ENCODE measurements around the gene OR1L6. TPM values are rescaled to one million over a fixed set of nuclear protein-coding genes. Genes with fewer than 3 reads are reported as not detected.

Gene OR1L6
- total RNA-seq, 4 donors from 2014 or later, result not detected

GRCh38 chr9:122777935-122778627, 36.0 kb downstream of the OR1L6 start:
- H3K4me3 ChIP-seq, result no peak overlapping the region
- 64 to 66% methylated on average over 2 to 3 of the region's 3 CpGs for WGBS, 2 donors (ENCODE audit: low coverage in 1 of 2)
- DNase-seq, result no peak
- H3K27ac ChIP-seq, result no peak overlapping the region
- no peaks in the 10 kb centered on the region for H3K4me1 ChIP-seq
- intact Hi-C loops (cut with DNase I; ENCODE audit: low total_unique reads) (no loop called here), in situ Hi-C loops (cut with MboI; ENCODE audit: low pct_ligation_motif_present in 1 of 4, low pct_unique_long_range_greater_than_20kb in 1 of 4, low sequenced_read_pairs in 3 of 4) (no loop called here)
- H3K27me3 ChIP-seq, result no peaks in the 10 kb centered on the region
- H3K36me3 ChIP-seq, result no peaks in the 10 kb centered on the region
- TF ChIP-seq POLR2A (IDR thresholded peaks at IDR 0.05) (no peak), EP300 (IDR thresholded peaks at IDR 0.05; ENCODE audit: low read depth) (no peak), POLR2AphosphoS5 (IDR thresholded peaks at IDR 0.05) (no peak), CTCF (IDR thresholded peaks at IDR 0.05) (no peak)
- no peaks in the 10 kb centered on the region for H3K9me3 ChIP-seq

GRCh38 chr9:122779181-122779580, 37.1 kb downstream of the OR1L6 start:
- no peak for DNase-seq
- in situ Hi-C loops (cut with MboI; ENCODE audit: low pct_ligation_motif_present in 1 of 4, low pct_unique_long_range_greater_than_20kb in 1 of 4, low sequenced_read_pairs in 3 of 4) (no loop called here), intact Hi-C loops (cut with DNase I; ENCODE audit: low total_unique reads) (no loop called here)
- TF ChIP-seq POLR2A (IDR thresholded peaks at IDR 0.05) (no peak), EP300 (IDR thresholded peaks at IDR 0.05; ENCODE audit: low read depth) (no peak), POLR2AphosphoS5 (IDR thresholded peaks at IDR 0.05) (no peak), CTCF (IDR thresholded peaks at IDR 0.05) (no peak)
- no peaks in the 10 kb centered on the region for H3K27me3 ChIP-seq
- H3K36me3 ChIP-seq, result no peaks in the 10 kb centered on the region
- H3K4me1 ChIP-seq, result no peaks in the 10 kb centered on the region
- WGBS, 2 donors (ENCODE audit: low coverage in 1 of 2), result 64% methylated on average over 3 of the region's 3 CpGs; no CpG with 5 or more reads in 1 of the 2 donors
- no peak overlapping the region for H3K27ac ChIP-seq
- H3K9me3 ChIP-seq, result no peaks in the 10 kb centered on the region
- no peak overlapping the region for H3K4me3 ChIP-seq

- TF ChIP-seq CTCF (IDR thresholded peaks at IDR 0.05) (no peak), POLR2AphosphoS5 (IDR thresholded peaks at IDR 0.05) (no peak), EP300 (IDR thresholded peaks at IDR 0.05; ENCODE audit: low read depth) (no peak), POLR2A (IDR thresholded peaks at IDR 0.05) (no peak)
- WGBS, 2 donors (ENCODE audit: low coverage in 1 of 2), result 62 to 71% methylated on average over 2 to 4 of the region's 4 CpGs
Observed at GRCh38 chr9:122780026-122780425, 37.9 kb downstream of the OR1L6 start.

GRCh38 chr9:122781671-122782070, 39.6 kb downstream of the OR1L6 start:
- in situ Hi-C loops (cut with MboI; ENCODE audit: low pct_ligation_motif_present in 1 of 4, low pct_unique_long_range_greater_than_20kb in 1 of 4, low sequenced_read_pairs in 3 of 4), result no loop called here
- H3K36me3 ChIP-seq, result no peaks in the 10 kb centered on the region
- WGBS, 2 donors (ENCODE audit: low coverage in 1 of 2), result 55 to 72% methylated on average over 2 to 3 of the region's 3 CpGs
- intact Hi-C loops (cut with DNase I; ENCODE audit: low total_unique reads), result no loop called here
- TF ChIP-seq EP300 (IDR thresholded peaks at IDR 0.05; ENCODE audit: low read depth) (no peak), POLR2A (IDR thresholded peaks at IDR 0.05) (no peak)
- H3K27ac ChIP-seq, result no peak overlapping the region
- no peaks in the 10 kb centered on the region for H3K9me3 ChIP-seq
- no peak for DNase-seq
- H3K4me3 ChIP-seq, result no peak overlapping the region
- H3K4me1 ChIP-seq, result no peaks in the 10 kb centered on the region
- no peaks in the 10 kb centered on the region for H3K27me3 ChIP-seq

More at GRCh38 chr9:122780026-122780425, 37.9 kb downstream of the OR1L6 start:
- no peak overlapping the region for H3K27ac ChIP-seq
- no peak overlapping the region for H3K4me3 ChIP-seq
- no peaks in the 10 kb centered on the region for H3K36me3 ChIP-seq
- no peaks in the 10 kb centered on the region for H3K9me3 ChIP-seq
- no peak for DNase-seq
- H3K27me3 ChIP-seq, result no peaks in the 10 kb centered on the region
- in situ Hi-C loops (cut with MboI; ENCODE audit: low pct_ligation_motif_present in 1 of 4, low pct_unique_long_range_greater_than_20kb in 1 of 4, low sequenced_read_pairs in 3 of 4), result no loop called here
- intact Hi-C loops (cut with DNase I; ENCODE audit: low total_unique reads), result no loop called here
- H3K4me1 ChIP-seq, result no peaks in the 10 kb centered on the region

- H3K27me3 ChIP-seq, result no peaks in the 10 kb centered on the region
- H3K27ac ChIP-seq, result no peak overlapping the region
- H3K36me3 ChIP-seq, result no peaks in the 10 kb centered on the region
- intact Hi-C loops (cut with DNase I; ENCODE audit: low total_unique reads) (no loop called here), in situ Hi-C loops (cut with MboI; ENCODE audit: low pct_ligation_motif_present in 1 of 4, low pct_unique_long_range_greater_than_20kb in 1 of 4, low sequenced_read_pairs in 3 of 4) (no loop called here)
- H3K4me1 ChIP-seq, result no peaks in the 10 kb centered on the region
- DNase-seq, result no peak
- H3K9me3 ChIP-seq, result no peaks in the 10 kb centered on the region
- no peak overlapping the region for H3K4me3 ChIP-seq
- TF ChIP-seq CTCF (IDR thresholded peaks at IDR 0.05) (no peak), POLR2AphosphoS5 (IDR thresholded peaks at IDR 0.05) (no peak), EP300 (IDR thresholded peaks at IDR 0.05; ENCODE audit: low read depth) (no peak), POLR2A (IDR thresholded peaks at IDR 0.05) (no peak)
Observed at GRCh38 chr9:122785269-122785668, 43.2 kb downstream of the OR1L6 start.
